NCI-H1436 treated with DMSO at 0.1 percent for 48 hours (cell line): Measurements from ENCODE around the gene USP11.

Experiments used
- DNase-seq: peaks from one replicate; lab custom pipeline; 2025; lab: John Stamatoyannopoulos, UW

USP11 gene

DNA sequence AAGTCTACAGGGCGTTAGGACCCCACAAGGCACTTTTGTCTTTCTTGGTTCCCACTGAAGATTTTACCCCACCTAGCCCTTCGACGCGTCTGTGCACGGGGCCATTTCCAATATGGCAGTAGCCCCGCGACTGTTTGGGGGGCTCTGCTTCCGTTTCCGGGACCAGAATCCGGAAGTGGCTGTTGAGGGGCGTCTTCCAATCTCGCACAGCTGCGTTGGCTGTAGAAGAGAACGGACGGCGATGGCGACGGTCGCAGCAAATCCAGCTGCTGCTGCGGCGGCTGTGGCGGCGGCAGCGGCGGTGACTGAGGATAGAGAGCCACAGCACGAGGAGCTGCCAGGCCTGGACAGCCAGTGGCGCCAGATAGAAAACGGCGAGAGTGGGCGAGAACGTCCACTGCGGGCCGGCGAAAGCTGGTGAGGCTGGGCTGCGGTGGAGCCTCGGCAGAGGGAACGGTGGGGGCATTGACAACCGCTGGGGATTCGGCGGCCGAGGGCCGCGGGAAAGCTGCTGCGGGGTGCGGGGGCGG, at the start of gene USP11:
TSS of gene USP11 (plus strand) at position 207 of the 530 bp plus-strand sequence. CDS start at position 242, 35 bp downstream.
- DNase-seq = no peak

DNA sequence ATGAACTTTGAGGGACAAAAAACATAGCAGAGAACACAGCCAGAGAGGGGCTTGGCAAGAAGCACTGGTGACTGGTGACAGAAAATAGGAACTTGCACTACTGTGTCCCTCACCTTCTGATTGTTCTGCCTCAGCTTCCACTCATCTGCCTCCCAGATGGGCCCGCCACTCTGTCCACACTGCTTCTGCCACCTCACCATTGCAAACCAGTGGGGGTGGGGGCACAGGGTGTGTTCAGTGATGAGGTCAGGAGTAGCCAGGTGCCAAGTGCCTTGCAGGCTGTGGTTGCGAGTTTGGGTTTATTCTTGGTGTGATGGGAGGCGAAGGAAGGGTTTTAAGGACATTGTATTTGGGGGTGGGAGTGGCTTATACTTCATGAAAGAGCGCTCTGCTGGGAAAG, 48.3 kb upstream of the USP11 start:
- no peak for DNase-seq

DNA sequence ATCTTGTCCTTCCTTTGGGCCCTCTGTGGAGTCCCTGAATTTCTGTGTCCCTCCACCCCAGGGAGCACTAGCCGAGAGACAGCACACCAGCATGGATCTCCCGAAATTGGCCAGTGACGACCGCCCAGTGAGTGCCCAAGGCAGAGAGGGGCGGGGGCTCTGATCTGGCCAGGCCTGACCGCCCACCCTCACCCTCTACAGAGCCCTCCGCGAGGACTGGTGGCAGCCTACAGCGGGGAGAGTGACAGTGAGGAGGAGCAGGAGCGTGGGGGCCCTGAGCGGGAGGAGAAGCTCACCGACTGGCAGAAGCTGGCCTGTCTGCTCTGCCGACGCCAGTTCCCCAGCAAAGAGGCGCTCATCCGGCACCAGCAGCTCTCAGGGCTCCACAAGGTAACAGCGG, 47.6 kb upstream of the USP11 start:
- DNase-seq = no peak

DNA sequence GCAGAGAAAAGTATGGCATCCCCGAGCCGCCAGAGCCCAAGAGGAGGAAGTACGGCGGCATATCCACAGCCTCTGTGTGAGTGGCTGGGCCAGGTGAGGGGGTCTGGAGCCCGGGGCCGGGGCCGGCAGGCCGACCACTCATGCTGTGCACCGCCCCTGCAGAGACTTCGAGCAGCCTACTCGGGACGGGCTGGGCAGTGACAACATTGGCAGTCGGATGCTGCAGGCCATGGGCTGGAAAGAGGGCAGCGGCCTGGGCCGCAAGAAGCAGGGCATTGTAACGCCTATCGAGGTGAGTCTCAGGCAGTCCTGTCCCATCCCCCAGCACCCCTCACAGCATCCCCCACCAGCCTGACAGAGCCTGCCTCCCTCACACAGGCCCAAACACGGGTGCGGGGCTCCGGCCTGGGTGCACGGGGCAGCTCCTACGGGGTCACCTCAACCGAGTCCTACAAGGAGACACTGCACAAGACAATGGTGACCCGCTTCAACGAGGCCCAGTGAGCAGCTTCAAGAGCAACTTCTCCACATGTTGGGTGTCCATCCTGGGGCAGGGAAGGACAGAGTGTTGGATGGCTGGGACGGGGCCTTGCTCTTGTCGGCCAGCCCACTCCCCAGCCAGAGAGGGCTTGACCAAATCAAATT, 46.6 kb upstream of the USP11 start:
- DNase-seq = no peak

DNA sequence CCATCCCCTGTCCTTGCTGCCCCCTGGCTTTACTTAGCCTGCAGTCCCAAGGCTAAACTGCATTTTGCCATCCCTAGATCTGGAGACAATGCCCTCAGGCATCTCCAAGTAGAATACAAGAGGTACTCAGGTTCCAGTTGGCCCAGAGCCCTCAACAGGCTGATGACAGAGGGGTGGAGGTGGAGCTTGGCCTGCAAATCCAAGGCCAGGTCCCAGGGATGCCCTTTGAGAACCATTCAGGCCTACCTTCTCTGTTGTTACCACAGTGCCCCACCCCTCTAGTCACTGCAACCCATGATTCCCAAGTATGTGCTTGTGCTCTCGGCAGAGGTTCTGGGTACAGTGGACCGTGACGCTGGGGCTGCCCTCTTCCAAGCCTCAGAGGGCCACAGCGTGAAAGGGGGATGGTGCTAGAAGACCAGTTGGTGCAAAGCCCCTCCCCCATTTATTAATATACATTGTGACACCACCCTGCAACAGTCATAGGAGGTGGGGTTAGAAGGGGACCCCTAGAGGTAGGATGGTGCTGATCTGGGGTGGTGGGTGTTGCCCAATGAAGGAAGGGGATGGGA, 45.6 kb upstream of the USP11 start:
- DNase-seq = no peak

DNA sequence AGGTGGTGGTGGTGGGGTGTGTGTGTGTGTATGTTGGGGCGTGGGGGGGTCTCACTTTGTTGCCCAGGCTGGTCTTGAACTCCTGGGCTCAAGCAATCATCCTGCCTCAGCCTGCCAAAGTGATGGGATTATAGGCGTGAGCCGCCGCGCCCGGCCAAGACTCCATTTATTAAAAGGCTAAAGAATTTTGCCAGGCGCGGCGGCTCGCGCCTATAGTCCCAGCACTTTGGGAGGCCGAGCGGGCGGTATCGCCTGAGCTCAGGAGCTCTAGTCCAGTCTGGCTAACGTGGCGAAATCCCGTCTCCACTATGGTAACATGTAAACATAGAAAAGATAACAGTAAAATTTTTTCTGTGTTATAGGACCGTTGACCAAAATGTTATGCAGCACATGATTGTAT, 42.9 kb upstream of the USP11 start:
- DNase-seq = no peak

DNA sequence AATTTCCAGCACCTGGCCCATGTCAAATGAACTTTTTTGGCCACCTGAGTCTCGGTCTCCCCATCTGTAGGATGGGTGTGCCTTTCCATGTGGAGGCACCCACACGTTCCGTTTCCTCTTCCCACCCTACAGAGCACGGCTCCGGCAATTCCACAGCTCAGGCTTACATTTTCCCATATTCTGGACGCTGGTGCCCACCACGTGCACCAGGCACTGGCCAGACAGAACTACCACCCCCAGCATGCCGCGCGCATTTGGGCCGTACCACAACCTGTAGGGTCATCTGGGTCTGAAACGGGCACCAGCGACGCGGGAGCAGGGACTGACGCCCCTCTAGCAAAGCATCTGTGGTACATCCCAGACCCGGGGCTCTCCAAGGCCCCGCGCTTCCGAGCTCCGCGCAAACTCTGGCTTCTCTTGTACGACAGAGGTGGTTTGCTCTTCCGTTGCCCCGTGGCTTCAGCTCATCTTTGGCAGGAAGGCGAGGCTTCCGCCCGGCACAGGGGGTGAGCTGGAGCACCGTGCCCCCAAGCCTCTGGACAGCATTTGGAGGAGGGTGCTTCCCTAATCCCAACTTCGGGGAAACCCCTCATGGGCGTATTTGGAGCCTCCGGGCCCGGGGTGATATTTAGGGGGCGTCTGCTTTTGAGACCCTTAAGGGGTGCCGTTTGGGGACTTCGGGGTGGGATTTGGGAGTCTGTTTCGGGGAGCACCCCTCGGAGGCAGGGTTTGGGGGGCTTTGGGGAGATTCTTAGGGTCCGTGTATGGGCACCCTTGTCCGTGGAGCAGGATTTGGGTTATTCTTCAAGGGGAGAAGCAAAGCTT, 42.2 kb upstream of the USP11 start:
- peak; percentile 46 for DNase-seq

DNA sequence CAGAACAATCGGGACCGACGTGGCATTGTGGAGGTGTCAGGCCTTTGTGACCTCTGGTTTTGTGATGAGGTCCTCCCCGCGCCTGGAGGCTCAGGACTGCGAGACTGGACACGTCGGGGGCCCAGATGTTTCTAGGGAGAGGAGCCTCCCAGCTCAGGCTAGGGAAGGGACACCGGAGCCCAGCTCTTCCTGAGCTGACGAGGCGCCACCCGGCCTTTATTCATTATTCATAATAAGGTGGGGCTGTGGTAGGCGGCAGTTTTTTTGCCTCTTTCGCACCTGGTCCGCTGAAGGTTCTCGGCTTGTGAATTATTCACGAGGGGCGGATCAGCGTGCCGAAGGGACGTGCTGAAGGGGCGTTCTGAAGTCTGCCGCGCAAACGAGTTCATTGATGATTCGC, 41.5 kb upstream of the USP11 start:
- DNase-seq = no peak

DNA sequence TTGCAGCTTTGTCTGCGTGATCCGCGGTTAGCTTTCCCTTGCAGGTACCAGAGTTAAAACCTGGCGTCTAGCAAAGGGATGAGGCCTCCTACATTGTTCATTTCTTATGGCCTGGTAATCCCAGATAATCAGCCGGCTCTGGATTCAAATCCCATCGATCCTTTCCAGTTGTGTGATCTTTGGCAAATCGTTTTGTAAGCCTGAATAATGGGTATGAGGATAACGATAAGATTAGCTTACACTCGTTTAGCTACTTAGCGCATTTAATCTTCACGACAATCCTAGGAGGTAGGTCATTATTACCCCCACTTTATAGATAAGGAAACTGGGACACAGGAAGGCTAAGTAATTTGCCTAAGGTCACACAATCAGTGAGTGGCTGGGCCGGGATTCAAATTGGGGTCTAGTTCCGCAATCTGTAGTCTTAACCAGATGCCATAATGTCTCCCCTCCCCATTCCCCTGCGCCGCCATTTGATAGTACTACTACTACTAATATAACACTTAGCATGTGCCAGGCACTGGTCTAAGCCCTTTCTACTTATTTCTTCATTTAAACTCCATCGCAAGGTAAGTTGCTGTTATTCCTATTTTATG, 40.9 kb upstream of the USP11 start:
- no peak for DNase-seq

DNA sequence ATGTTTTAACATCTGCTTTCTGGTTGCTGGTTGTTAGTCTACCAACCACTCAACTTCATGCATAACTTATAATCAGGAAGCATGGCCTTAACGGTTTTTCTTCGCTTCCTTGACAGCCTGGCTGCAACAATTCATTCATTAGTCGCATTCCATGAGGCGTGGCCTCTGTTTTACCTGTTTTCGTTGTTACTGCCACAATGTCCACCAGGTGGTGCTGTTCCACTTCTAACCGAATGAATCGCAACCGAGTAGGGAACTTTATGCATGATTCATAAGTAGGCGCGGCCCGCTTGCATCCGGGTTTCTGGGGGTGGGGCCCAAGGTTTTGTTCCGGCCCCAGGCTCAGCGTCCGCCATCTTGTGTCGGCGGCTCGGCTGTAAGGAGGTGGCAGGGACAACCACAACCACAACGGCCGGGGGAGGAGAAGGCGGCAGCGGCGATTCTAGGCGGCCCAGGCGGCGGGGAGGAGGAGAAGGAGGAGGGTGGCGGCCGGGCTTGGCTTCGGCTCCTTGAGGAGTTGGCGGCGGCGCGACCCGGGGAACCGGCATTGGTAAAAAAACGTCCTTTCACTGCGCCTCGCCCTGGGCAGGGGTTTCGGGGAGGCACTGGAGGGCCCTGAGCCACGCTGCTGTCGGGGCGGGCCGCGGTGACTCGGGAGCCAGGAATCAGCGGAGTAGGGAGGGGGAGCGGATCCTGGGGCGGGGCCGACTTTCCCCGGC, 39.2 kb upstream of the USP11 start, which contains the start of gene UBA1:
TSS of gene UBA1 (plus strand) at position 355 of the 719 bp plus-strand sequence. CDS start 4,974 bp downstream, outside the sequence.
- DNase-seq = peak; percentile 67

DNA sequence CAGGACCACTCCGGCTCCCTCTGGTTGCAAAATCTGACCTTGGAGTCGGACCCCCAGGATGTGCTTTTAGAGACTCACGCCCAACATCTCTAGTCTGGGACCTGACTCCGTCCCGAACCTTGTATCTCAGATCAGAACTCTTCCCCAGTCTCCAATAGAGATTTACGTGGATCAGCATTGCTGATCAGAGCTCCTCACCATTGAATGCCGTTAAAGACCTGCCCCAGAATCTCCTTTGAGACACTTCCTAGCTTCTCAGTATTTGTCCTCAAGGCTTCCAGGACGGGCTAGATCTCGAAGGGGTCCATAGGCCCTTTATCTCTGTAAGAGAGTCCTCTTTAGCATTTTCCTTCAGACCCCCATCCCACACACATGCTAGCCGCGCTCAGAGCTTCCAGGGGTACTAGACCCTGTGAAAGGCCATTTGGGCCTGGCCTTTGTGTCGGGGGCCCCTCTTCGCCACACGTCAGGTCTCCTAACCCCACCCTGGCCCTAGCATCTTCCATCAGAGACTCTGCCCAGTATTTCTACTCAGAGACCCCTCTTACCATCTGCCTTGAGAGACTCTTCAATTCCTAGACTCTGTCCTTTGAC, 38.5 kb upstream of the USP11 start:
- DNase-seq = no peak

DNA sequence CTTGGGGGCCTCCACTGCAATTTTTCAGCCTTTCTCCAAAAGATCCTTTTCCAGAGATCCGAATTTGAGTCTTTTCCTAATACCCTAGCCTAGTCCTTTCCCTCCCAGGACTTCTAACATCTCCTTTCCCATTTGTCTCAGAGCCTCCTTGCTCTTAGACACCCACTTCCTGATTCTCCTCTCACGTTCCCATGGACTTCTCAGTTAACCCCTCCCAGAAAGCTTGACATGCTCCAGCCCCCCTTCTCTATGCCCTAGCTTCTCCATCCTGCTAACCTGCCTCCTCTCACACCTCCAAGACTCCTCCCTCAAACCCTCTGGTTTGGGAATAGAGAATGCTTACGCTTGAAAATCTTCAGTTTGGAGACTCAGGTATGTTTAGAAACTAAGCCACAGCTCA, 36.7 kb upstream of the USP11 start:
- DNase-seq = no peak

DNA sequence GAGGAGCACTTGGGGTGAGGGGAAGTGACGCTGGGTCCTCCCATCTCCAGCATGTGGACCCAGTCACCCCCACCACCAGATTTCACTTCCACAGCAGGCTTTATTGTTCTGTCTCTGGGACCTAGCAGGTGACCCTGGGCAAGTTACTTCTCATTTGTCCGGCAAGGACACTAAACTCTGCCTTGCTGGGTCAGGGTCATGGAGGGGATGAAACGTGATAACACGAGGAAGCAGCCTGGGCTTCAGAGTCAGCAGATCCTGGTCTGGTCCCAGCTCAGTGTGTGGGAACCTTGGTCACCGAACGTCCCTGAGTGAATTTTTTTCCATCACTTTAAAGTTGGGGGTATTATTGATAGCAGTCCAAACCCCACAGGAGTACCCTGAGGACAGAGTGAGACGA, 35.3 kb upstream of the USP11 start:
- DNase-seq = no peak

DNA sequence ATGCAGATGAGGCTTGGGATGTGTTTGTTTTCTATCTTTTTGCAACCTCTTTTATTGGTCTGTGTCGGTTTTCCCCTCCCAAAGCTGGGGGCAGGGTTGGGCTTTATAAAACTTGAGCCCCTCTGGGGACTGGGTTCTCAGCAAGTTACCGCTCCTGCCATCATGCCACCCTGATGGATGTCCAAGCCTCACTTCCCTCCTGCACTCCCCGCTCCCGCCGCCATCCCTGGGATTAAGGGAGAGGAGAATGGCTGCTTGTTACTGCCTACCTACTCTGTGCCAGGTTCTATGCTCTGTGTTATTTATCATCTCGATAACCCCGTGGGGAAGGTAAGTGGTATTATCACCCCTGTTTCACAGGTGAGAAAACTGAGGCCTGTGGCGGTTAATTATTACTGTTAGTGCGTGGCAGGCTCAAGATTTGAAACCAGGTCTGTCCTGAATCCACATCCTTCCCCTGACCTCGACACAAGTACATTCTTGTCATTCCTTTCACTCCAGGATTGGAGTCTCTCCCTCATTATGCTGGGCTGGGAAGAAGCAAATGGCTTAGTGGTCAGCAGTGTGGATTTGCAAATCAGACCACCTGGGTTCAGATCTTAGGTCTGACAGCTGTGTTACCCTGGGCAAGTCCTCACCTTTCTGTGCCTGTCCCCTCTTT, 34.7 kb upstream of the USP11 start:
- DNase-seq = no peak

DNA sequence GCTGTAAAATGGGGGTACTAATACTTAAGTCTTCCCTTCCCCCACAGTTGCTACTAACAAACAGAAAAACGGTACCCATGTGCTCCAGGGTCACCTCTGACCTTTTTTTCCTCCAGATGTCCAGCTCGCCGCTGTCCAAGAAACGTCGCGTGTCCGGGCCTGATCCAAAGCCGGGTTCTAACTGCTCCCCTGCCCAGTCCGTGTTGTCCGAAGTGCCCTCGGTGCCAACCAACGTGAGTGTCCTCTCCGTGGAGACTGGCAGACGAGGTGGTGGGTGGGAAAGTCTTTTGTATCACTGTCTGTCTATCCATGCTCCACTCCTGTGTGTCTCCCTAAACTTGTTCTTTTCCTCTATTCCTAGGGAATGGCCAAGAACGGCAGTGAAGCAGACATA, 34.1 kb upstream of the USP11 start:
- DNase-seq = no peak

DNA sequence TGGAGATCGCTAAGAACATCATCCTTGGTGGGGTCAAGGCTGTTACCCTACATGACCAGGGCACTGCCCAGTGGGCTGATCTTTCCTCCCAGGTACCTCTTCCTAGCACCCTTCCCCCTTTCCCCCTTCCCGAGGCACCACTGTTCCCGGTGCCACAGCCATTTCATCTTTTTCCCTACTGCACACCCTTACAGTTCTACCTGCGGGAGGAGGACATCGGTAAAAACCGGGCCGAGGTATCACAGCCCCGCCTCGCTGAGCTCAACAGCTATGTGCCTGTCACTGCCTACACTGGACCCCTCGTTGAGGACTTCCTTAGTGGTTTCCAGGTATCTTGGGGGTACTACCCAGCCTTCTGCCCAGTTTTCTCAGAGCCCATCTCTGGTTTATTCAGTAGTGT, 33.5 kb upstream of the USP11 start:
- no peak for DNase-seq

DNA sequence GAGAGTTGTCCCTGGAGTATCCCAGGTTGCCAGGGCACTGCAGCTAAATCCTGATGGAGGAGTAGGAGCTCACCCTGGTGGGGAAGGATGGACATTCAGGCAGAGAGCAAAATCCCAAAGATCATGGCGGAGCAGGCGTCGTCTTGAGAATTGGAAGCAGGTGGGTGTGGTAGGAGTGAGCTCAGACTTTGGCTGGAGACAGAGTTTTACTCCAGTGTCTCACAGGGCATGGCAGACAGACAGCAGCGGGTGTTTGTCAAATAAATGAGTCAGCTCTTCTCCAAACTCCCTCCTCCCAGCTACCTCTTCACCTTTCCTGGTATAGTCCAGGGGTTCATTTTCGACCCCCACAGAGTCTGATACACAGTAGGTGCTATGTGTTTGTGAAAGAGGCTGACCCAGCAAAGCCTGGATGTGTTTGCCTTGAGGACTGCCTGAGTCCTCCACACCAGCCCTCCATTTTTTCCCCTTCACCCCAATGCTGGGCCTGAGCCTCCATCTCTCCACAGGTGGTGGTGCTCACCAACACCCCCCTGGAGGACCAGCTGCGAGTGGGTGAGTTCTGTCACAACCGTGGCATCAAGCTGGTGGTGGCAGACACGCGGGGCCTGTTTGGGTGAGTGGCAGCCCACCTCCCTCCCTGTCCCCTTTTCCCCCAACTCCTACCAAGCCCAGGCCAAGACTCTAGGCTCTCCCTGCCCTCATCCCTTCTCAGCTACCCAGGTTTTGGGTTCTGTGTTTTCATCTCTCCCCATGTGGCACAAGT, 32.2 kb upstream of the USP11 start:
- no peak for DNase-seq

DNA sequence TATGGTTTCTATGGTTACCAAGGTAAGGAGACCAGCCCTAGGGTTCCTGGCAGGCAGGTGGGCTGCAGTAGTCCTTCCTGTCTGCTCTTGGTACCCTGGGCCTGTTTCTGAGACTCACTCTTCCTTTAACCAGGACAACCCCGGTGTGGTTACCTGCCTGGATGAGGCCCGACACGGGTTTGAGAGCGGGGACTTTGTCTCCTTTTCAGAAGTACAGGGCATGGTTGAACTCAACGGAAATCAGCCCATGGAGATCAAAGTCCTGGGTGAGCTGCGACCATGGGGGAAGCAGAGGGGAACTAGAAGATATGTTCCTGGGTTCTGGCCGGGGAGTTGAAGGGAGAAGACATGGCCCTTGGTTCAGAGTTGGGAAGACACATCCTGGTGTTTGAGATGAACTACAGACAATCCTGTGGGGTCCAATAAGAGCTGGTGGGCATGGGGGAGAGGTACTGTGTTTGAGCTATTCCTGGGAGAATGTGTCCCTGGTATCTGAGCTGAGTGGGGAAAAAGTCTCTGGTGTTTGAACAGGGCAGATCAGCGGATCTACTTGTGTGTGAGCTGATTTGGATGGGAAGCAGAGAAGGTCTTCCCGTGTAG, 31.4 kb upstream of the USP11 start:
- no peak for DNase-seq

DNA sequence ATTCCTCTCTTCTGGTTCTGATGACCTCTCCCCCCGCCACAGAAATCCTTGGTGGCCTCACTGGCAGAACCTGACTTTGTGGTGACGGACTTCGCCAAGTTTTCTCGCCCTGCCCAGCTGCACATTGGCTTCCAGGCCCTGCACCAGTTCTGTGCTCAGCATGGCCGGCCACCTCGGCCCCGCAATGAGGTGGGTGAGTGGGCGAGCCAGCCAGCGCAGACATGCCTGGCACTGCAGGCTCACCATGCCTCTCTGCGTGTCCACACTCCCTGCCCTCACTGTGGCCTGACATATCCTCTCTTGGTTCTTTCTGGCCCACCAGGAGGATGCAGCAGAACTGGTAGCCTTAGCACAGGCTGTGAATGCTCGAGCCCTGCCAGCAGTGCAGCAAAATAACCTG, 30.5 kb upstream of the USP11 start:
- DNase-seq = no peak

DNA sequence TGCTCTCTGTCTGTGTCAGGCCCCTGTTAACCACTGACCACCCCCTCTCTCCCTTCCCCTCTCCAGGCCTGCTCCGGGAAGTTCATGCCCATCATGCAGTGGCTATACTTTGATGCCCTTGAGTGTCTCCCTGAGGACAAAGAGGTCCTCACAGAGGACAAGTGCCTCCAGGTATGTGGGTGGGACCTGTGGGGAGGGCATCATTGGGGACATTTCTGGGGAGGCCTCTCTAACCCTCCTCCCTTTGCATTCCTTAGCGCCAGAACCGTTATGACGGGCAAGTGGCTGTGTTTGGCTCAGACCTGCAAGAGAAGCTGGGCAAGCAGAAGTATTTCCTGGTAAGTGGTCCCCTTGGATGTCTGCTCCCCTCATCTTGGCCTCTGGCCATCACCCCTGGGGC, 29.9 kb upstream of the USP11 start:
- no peak for DNase-seq
